ENCODE data around the gene ANXA5. TPM values are rescaled to one million over a fixed set of nuclear protein-coding genes. Genes with fewer than 3 reads are reported as not detected.

The ANXA5 gene
- total RNA-seq, 1 experiment from 2014 or later, result 781 TPM

- Histone ChIP-seq H3K27me3 (no peaks in the 10 kb centered on the region), H3K4me3 (no peak overlapping the region), H3K9me3 (no peaks in the 10 kb centered on the region), H3K36me3 (no peaks in the 10 kb centered on the region)
- no peak for DNase-seq
These were observed 63.1 kb downstream of the ANXA5 start for GRCh38 chr4:121633653-121634052.

GRCh38 chr4:121632636-121633035, 64.1 kb downstream of the ANXA5 start:
- Histone ChIP-seq H3K36me3 (no peaks in the 10 kb centered on the region), H3K4me3 (no peak overlapping the region), H3K27me3 (no peaks in the 10 kb centered on the region), H3K9me3 (no peaks in the 10 kb centered on the region)
- DNase-seq, result no peak

Other genes starting within 250 kb of the ANXA5 start
- gene SMIM43, start 68.2 kb upstream of the ANXA5 start, total RNA-seq (2014; rRNA removed; shearing (Covaris generic); ENCODE audit: low replicate concordance), result 2.2 and 3.4 TPM in 2 replicates
- gene EXOSC9, start 104.3 kb upstream of the ANXA5 start, total RNA-seq (2014; rRNA removed; shearing (Covaris generic); ENCODE audit: low replicate concordance), result 69.5 and 76.5 TPM in 2 replicates
- 140 and 157 TPM in 2 replicates for gene CCNA2, start 126.9 kb upstream of the ANXA5 start, total RNA-seq (2014; rRNA removed; shearing (Covaris generic); ENCODE audit: low replicate concordance)
- gene BBS7, start 173.5 kb upstream of the ANXA5 start, total RNA-seq (2014; rRNA removed; shearing (Covaris generic); ENCODE audit: low replicate concordance), result 2.6 and 8.1 TPM in 2 replicates

Measured in MG63 (cell line).